HCT116 (cell line): Measurements from ENCODE around the gene IFIT3.
"Not testable (repeated sequence)": the region's sequence is repeated elsewhere in the genome, so short reads cannot be mapped to it uniquely, and the experiment has no call there.

Source experiments
- EZH2 ChIP-seq: fragments of 200-600 bp; sonication (generic); IDR thresholded peaks from 2 replicates; pipeline ENCODE4 v1.6.1; 2017; ENCODE audit warnings: antibody characterized with exemption, mixed run types
- FOSL1 ChIP-seq: IDR thresholded peaks from 2 replicates; pipeline ENCODE4 v1.6.1; 2012; ENCODE audit warnings: low read depth
- POLR2A ChIP-seq: IDR thresholded peaks from 2 replicates; pipeline ENCODE4 v1.7.0; 2011; ENCODE audit warnings: borderline replicate concordance; ENCODE audit not compliant: insufficient read depth, insufficient read length; ENCODE audit errors: extremely low read depth
- POLR2AphosphoS5 ChIP-seq: IDR thresholded peaks from 2 replicates; pipeline ENCODE4 v1.6.1; 2011; ENCODE audit warnings: mild to moderate bottlenecking, low read depth, low read length, moderate library complexity
- SIN3A ChIP-seq: IDR thresholded peaks from 2 replicates; pipeline ENCODE4 v1.6.1; 2012; ENCODE audit warnings: low read depth
- SP1 ChIP-seq: IDR thresholded peaks from 2 replicates; pipeline ENCODE4 v1.6.1; 2012; ENCODE audit warnings: low read depth
- YY1 ChIP-seq: IDR thresholded peaks from 2 replicates; pipeline ENCODE4 v1.6.1; 2011; ENCODE audit warnings: low read length, low read depth, moderate library complexity, mild to moderate bottlenecking; ENCODE audit not compliant: insufficient replicate concordance; ENCODE audit errors: extremely low read depth
- ZNF274 ChIP-seq: fragments of 200-500 bp; sonication (Bioruptor generic); IDR thresholded peaks from 2 replicates; pipeline ENCODE4 v1.6.1; 2014; ENCODE audit warnings: mild to moderate bottlenecking, low read depth, low read length, inconsistent platforms
- TF ChIP-seq, protein P1 (sequence below), 3 experiments: fragments of 200-600 bp in 1 of 3; sonication (generic) in 1 of 3; IDR thresholded peaks in 2 of 3; conservative IDR thresholded peaks in 1 of 3; 2 replicates each; pipeline ENCODE4 v1.5.1; 2012 to 2017; ENCODE audit warnings: low read depth in 2 of 3, low read length in 2 of 3, antibody characterized with exemption in 1 of 3, borderline replicate concordance in 1 of 3, control low read depth in 1 of 3, mild to moderate bottlenecking in 1 of 3, mixed read lengths in 1 of 3, mixed run types in 1 of 3, moderate library complexity in 1 of 3; ENCODE audit not compliant: insufficient read depth in 1 of 3
- TF ChIP-seq, protein P2 (sequence below): IDR thresholded peaks from 2 replicates; pipeline ENCODE4 v1.6.1; 2012; ENCODE audit warnings: low read depth
- TF ChIP-seq, protein P3 (sequence below): IDR thresholded peaks from 2 replicates; pipeline ENCODE4 v1.6.1; 2012
- TF ChIP-seq, protein P4 (sequence below): IDR thresholded peaks from 2 replicates; pipeline ENCODE4 v1.6.1; 2011; ENCODE audit warnings: mild to moderate bottlenecking, low read length, moderate library complexity; ENCODE audit not compliant: insufficient replicate concordance; ENCODE audit errors: extremely low read depth

DNA sequence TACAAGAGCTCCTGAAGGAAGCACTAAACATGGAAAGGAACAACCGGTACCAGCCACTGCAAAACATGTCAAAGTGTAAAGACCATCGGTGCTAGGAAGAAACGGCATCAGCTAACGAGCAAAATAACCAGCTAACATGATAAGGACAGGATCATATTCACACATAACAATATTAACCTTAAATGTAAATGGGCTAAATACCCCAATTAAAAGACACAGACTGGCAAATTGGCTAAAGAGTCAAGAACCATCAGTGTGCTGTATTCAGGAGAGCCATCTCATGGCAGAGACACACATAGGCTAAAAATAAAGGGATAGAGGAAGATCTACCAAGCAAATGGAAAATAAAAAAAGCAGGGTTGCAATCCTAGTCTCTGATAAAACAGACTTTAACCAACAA lies 9.8 kb upstream of the IFIT3 start:
- TF ChIP-seq, protein P1, sequence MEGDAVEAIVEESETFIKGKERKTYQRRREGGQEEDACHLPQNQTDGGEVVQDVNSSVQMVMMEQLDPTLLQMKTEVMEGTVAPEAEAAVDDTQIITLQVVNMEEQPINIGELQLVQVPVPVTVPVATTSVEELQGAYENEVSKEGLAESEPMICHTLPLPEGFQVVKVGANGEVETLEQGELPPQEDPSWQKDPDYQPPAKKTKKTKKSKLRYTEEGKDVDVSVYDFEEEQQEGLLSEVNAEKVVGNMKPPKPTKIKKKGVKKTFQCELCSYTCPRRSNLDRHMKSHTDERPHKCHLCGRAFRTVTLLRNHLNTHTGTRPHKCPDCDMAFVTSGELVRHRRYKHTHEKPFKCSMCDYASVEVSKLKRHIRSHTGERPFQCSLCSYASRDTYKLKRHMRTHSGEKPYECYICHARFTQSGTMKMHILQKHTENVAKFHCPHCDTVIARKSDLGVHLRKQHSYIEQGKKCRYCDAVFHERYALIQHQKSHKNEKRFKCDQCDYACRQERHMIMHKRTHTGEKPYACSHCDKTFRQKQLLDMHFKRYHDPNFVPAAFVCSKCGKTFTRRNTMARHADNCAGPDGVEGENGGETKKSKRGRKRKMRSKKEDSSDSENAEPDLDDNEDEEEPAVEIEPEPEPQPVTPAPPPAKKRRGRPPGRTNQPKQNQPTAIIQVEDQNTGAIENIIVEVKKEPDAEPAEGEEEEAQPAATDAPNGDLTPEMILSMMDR (IDR thresholded peaks at IDR 0.05 in 2 of 3, conservative IDR thresholded peaks at IDR 0.05 in 1 of 3; ENCODE audit: borderline replicate concordance in 1 of 3, insufficient read depth in 1 of 3, low read depth in 2 of 3, low read length in 2 of 3), result not testable (repeated sequence)
- not testable (repeated sequence) for TF ChIP-seq EZH2, SIN3A, POLR2A, FOSL1, SP1, POLR2AphosphoS5, ZNF274, YY1
- TF ChIP-seq, protein P2, sequence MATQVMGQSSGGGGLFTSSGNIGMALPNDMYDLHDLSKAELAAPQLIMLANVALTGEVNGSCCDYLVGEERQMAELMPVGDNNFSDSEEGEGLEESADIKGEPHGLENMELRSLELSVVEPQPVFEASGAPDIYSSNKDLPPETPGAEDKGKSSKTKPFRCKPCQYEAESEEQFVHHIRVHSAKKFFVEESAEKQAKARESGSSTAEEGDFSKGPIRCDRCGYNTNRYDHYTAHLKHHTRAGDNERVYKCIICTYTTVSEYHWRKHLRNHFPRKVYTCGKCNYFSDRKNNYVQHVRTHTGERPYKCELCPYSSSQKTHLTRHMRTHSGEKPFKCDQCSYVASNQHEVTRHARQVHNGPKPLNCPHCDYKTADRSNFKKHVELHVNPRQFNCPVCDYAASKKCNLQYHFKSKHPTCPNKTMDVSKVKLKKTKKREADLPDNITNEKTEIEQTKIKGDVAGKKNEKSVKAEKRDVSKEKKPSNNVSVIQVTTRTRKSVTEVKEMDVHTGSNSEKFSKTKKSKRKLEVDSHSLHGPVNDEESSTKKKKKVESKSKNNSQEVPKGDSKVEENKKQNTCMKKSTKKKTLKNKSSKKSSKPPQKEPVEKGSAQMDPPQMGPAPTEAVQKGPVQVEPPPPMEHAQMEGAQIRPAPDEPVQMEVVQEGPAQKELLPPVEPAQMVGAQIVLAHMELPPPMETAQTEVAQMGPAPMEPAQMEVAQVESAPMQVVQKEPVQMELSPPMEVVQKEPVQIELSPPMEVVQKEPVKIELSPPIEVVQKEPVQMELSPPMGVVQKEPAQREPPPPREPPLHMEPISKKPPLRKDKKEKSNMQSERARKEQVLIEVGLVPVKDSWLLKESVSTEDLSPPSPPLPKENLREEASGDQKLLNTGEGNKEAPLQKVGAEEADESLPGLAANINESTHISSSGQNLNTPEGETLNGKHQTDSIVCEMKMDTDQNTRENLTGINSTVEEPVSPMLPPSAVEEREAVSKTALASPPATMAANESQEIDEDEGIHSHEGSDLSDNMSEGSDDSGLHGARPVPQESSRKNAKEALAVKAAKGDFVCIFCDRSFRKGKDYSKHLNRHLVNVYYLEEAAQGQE, result not testable (repeated sequence)
- TF ChIP-seq, protein P3, sequence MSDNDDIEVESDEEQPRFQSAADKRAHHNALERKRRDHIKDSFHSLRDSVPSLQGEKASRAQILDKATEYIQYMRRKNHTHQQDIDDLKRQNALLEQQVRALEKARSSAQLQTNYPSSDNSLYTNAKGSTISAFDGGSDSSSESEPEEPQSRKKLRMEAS, result not testable (repeated sequence)
- TF ChIP-seq, protein P4, sequence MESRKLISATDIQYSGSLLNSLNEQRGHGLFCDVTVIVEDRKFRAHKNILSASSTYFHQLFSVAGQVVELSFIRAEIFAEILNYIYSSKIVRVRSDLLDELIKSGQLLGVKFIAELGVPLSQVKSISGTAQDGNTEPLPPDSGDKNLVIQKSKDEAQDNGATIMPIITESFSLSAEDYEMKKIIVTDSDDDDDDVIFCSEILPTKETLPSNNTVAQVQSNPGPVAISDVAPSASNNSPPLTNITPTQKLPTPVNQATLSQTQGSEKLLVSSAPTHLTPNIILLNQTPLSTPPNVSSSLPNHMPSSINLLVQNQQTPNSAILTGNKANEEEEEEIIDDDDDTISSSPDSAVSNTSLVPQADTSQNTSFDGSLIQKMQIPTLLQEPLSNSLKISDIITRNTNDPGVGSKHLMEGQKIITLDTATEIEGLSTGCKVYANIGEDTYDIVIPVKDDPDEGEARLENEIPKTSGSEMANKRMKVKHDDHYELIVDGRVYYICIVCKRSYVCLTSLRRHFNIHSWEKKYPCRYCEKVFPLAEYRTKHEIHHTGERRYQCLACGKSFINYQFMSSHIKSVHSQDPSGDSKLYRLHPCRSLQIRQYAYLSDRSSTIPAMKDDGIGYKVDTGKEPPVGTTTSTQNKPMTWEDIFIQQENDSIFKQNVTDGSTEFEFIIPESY, result not testable (repeated sequence)
